BE2C (cell line): ENCODE measurements around the gene SLC12A3.

Experiments used
- DNase-seq: peaks from one replicate; pipeline ENCODE4 v3.0.0-alpha.2; 2020
- H3K27me3 ChIP-seq: fragments of 250-450 bp; sonication (Bioruptor Pico); 2 replicates; pipeline ENCODE4 v1.5.1; 2020; ENCODE audit warnings: mild to moderate bottlenecking
- H3K36me3 ChIP-seq: fragments of 250-450 bp; sonication (Bioruptor Pico); 2 replicates; pipeline ENCODE4 v1.5.1; 2020; ENCODE audit warnings: mild to moderate bottlenecking
- H3K4me1 ChIP-seq: fragments of 250-450 bp; sonication (Bioruptor Pico); 2 replicates; pipeline ENCODE4 v1.5.1; 2020
- H3K4me3 ChIP-seq: 2 replicates; pipeline ENCODE4 v1.5.1; 2011; ENCODE audit warnings: low read depth, low read length
- H3K9me3 ChIP-seq: fragments of 250-450 bp; sonication (Bioruptor Pico); 2 replicates; pipeline ENCODE4 v1.5.1; 2020
- CTCF ChIP-seq: IDR thresholded peaks from 2 replicates; pipeline ENCODE4 v1.5.1; 2012; ENCODE audit warnings: mild to moderate bottlenecking, low read depth, low read length

Gene SLC12A3

GRCh38 chr16:56871172-56871593, 6.2 kb downstream of the SLC12A3 start:
- no peaks in the 10 kb centered on the region for H3K9me3 ChIP-seq
- peaks cover 15% of the 10 kb centered on the region for H3K4me1 ChIP-seq
- DNase-seq, result peak; percentile 49
- no peaks in the 10 kb centered on the region for H3K36me3 ChIP-seq
- TF ChIP-seq CTCF, result no peak
- H3K4me3 ChIP-seq, result no peak overlapping the region
- no peaks in the 10 kb centered on the region for H3K27me3 ChIP-seq

- DNase-seq, result no peak
- H3K9me3 ChIP-seq, result no peaks in the 10 kb centered on the region
- no peak overlapping the region for H3K4me3 ChIP-seq
- no peak for TF ChIP-seq CTCF
- H3K4me1 ChIP-seq, result peaks cover 16% of the 10 kb centered on the region
- H3K36me3 ChIP-seq, result no peaks in the 10 kb centered on the region
- no peaks in the 10 kb centered on the region for H3K27me3 ChIP-seq
These were observed 7.9 kb downstream of the SLC12A3 start for GRCh38 chr16:56872863-56873391.

- Histone ChIP-seq H3K27me3 (no peaks in the 10 kb centered on the region), H3K4me1 (peaks cover 16% of the 10 kb centered on the region), H3K4me3 (no peak overlapping the region), H3K36me3 (no peaks in the 10 kb centered on the region), H3K9me3 (no peaks in the 10 kb centered on the region)
- peak; percentile 45 for TF ChIP-seq CTCF
- DNase-seq, result peak; percentile 84
These were observed 9.8 kb downstream of the SLC12A3 start for GRCh38 chr16:56874800-56875199.

GRCh38 chr16:56876048-56876447, 11.0 kb downstream of the SLC12A3 start:
- H3K4me1 ChIP-seq, result peaks cover 16% of the 10 kb centered on the region
- no peaks in the 10 kb centered on the region for H3K36me3 ChIP-seq
- DNase-seq, result no peak

GRCh38 chr16:56877486-56878182, 12.6 kb downstream of the SLC12A3 start:
- H3K27me3 ChIP-seq, result no peaks in the 10 kb centered on the region
- no peak for DNase-seq
- H3K9me3 ChIP-seq, result no peaks in the 10 kb centered on the region
- no peak overlapping the region for H3K4me3 ChIP-seq
- no peaks in the 10 kb centered on the region for H3K36me3 ChIP-seq
- no peak for TF ChIP-seq CTCF
- peaks cover 16% of the 10 kb centered on the region for H3K4me1 ChIP-seq

More at GRCh38 chr16:56876048-56876447, 11.0 kb downstream of the SLC12A3 start:
- no peaks in the 10 kb centered on the region for H3K27me3 ChIP-seq
- no peaks in the 10 kb centered on the region for H3K9me3 ChIP-seq
- H3K4me3 ChIP-seq, result no peak overlapping the region
- TF ChIP-seq CTCF, result no peak

- H3K4me1 ChIP-seq, result peaks cover 16% of the 10 kb centered on the region
- no peaks in the 10 kb centered on the region for H3K27me3 ChIP-seq
- no peak for TF ChIP-seq CTCF
- H3K9me3 ChIP-seq, result no peaks in the 10 kb centered on the region
- no peak for DNase-seq
- no peaks in the 10 kb centered on the region for H3K36me3 ChIP-seq
- H3K4me3 ChIP-seq, result no peak overlapping the region
These were observed 13.4 kb downstream of the SLC12A3 start for GRCh38 chr16:56878282-56878854.
